Memory B cell (primary cell): ENCODE data around the gene ALDH3B2.

Experiments
- ATAC-seq: fragments of 150-1000 bp; cut with Tn5 transposase; 2 replicates; pipeline ENCODE4 v1.10.0; 2021; ENCODE audit warnings: low read depth, mild to moderate bottlenecking, moderate library complexity
- DNase-seq, 2 donors: peaks; one replicate each; pipeline ENCODE4 v3.0.0; 2022; ENCODE audit warnings: low spot score in 2 of 2
- H3K27ac Mint-ChIP-seq: one replicate; pipeline ENCODE4 v1.8.0; 2022; ENCODE audit warnings: mild to moderate bottlenecking, moderate library complexity, mixed read lengths
- H3K27me3 Mint-ChIP-seq: one replicate; pipeline ENCODE4 v1.8.0; 2022; ENCODE audit warnings: mixed read lengths
- H3K36me3 Mint-ChIP-seq: one replicate; pipeline ENCODE4 v1.8.0; 2022; ENCODE audit warnings: mild to moderate bottlenecking, mixed read lengths
- H3K4me1 Mint-ChIP-seq: one replicate; pipeline ENCODE4 v1.8.0; 2022; ENCODE audit warnings: mixed read lengths
- H3K4me3 Mint-ChIP-seq: one replicate; pipeline ENCODE4 v1.8.0; 2022; ENCODE audit warnings: mild to moderate bottlenecking, moderate library complexity, mixed read lengths
- H3K9me3 Mint-ChIP-seq: one replicate; pipeline ENCODE4 v1.8.0; 2022; ENCODE audit warnings: mixed read lengths

ALDH3B2 gene

GRCh38 chr11:67673358-67673757 is 1.1 kb downstream of the ALDH3B2 start:
- H3K4me1 Mint-ChIP-seq, result no peaks in the 10 kb centered on the region

GRCh38 chr11:67671211-67671520 is 3.3 kb downstream of the ALDH3B2 start:
- H3K9me3 Mint-ChIP-seq, result peaks cover under 1% of the 10 kb centered on the region
- H3K4me3 Mint-ChIP-seq, result no peak overlapping the region
- ATAC-seq (no peak), DNase-seq (no peak)
- H3K27me3 Mint-ChIP-seq, result peaks cover 15% of the 10 kb centered on the region
- H3K27ac Mint-ChIP-seq, result no peak overlapping the region
- H3K36me3 Mint-ChIP-seq, result no peaks in the 10 kb centered on the region
- peaks cover 4% of the 10 kb centered on the region for H3K4me1 Mint-ChIP-seq

More at GRCh38 chr11:67673358-67673757, 1.1 kb downstream of the ALDH3B2 start:
- ATAC-seq, result no peak
- Mint-ChIP-seq H3K27ac (no peak overlapping the region), H3K36me3 (no peaks in the 10 kb centered on the region), H3K4me3 (no peak overlapping the region), H3K9me3 (peaks cover 4% of the 10 kb centered on the region), H3K27me3 (peaks cover 18% of the 10 kb centered on the region)
- no peak for DNase-seq

GRCh38 chr11:67670316-67671210 is 3.9 kb downstream of the ALDH3B2 start:
- Mint-ChIP-seq H3K4me1 (peaks cover 4% of the 10 kb centered on the region), H3K27ac (no peak overlapping the region), H3K4me3 (no peak overlapping the region), H3K27me3 (peaks cover 13% of the 10 kb centered on the region), H3K36me3 (no peaks in the 10 kb centered on the region), H3K9me3 (no peaks in the 10 kb centered on the region)
- no peak for ATAC-seq
- no peak for DNase-seq

- Mint-ChIP-seq H3K9me3 (no peaks in the 10 kb centered on the region), H3K4me1 (peaks cover 4% of the 10 kb centered on the region), H3K36me3 (no peaks in the 10 kb centered on the region), H3K4me3 (no peak overlapping the region), H3K27ac (no peak overlapping the region), H3K27me3 (peaks cover 2% of the 10 kb centered on the region)
- DNase-seq (no peak), ATAC-seq (no peak)
These were observed 6.3 kb downstream of the ALDH3B2 start for GRCh38 chr11:67668192-67668551.

- DNase-seq, result peak in 1 of 2 donors; percentile 54
- H3K27ac Mint-ChIP-seq, result no peak overlapping the region
- H3K27me3 Mint-ChIP-seq, result peaks cover 2% of the 10 kb centered on the region
- peaks cover 4% of the 10 kb centered on the region for H3K4me1 Mint-ChIP-seq
- ATAC-seq, result peak; percentile 94
- no peaks in the 10 kb centered on the region for H3K36me3 Mint-ChIP-seq
- H3K4me3 Mint-ChIP-seq, result no peak overlapping the region
- H3K9me3 Mint-ChIP-seq, result no peaks in the 10 kb centered on the region
These were observed 6.8 kb downstream of the ALDH3B2 start for GRCh38 chr11:67667490-67668191.

- Mint-ChIP-seq H3K36me3 (no peaks in the 10 kb centered on the region), H3K4me1 (peaks cover 4% of the 10 kb centered on the region), H3K4me3 (no peak overlapping the region), H3K27ac (no peak overlapping the region), H3K9me3 (no peaks in the 10 kb centered on the region), H3K27me3 (peaks cover 2% of the 10 kb centered on the region)
- no peak for DNase-seq
- ATAC-seq, result no peak
These were observed 7.5 kb downstream of the ALDH3B2 start for GRCh38 chr11:67666676-67667489.

GRCh38 chr11:67666303-67666645 is 8.1 kb downstream of the ALDH3B2 start:
- peaks cover 2% of the 10 kb centered on the region for H3K27me3 Mint-ChIP-seq
- H3K27ac Mint-ChIP-seq, result no peak overlapping the region
- ATAC-seq (no peak), DNase-seq (no peak)
- peaks cover 4% of the 10 kb centered on the region for H3K4me1 Mint-ChIP-seq
- no peak overlapping the region for H3K4me3 Mint-ChIP-seq
- no peaks in the 10 kb centered on the region for H3K9me3 Mint-ChIP-seq
- H3K36me3 Mint-ChIP-seq, result no peaks in the 10 kb centered on the region

GRCh38 chr11:67665541-67666302 is 8.7 kb downstream of the ALDH3B2 start:
- no peaks in the 10 kb centered on the region for H3K36me3 Mint-ChIP-seq

GRCh38 chr11:67664696-67665540 is 9.5 kb downstream of the ALDH3B2 start:
- Mint-ChIP-seq H3K4me3 (no peak overlapping the region), H3K9me3 (no peaks in the 10 kb centered on the region), H3K36me3 (no peaks in the 10 kb centered on the region), H3K27ac (no peak overlapping the region), H3K27me3 (no peaks in the 10 kb centered on the region), H3K4me1 (peaks cover 4% of the 10 kb centered on the region)
- no peak for ATAC-seq
- no peak for DNase-seq

More at GRCh38 chr11:67665541-67666302, 8.7 kb downstream of the ALDH3B2 start:
- Mint-ChIP-seq H3K4me3 (no peak overlapping the region), H3K27ac (no peak overlapping the region), H3K9me3 (no peaks in the 10 kb centered on the region), H3K4me1 (peaks cover 4% of the 10 kb centered on the region), H3K27me3 (peaks cover 2% of the 10 kb centered on the region)
- DNase-seq (no peak), ATAC-seq (no peak)

GRCh38 chr11:67664213-67664585 is 10.2 kb downstream of the ALDH3B2 start:
- Mint-ChIP-seq H3K9me3 (no peaks in the 10 kb centered on the region), H3K27me3 (no peaks in the 10 kb centered on the region), H3K27ac (no peak overlapping the region), H3K36me3 (no peaks in the 10 kb centered on the region), H3K4me1 (peaks cover 8% of the 10 kb centered on the region), H3K4me3 (no peak overlapping the region)
- DNase-seq (no peak), ATAC-seq (no peak)

- DNase-seq (no peak), ATAC-seq (no peak)
- H3K4me1 Mint-ChIP-seq, result peaks cover 13% of the 10 kb centered on the region
- no peaks in the 10 kb centered on the region for H3K9me3 Mint-ChIP-seq
- no peaks in the 10 kb centered on the region for H3K27me3 Mint-ChIP-seq
- no peak overlapping the region for H3K27ac Mint-ChIP-seq
- no peaks in the 10 kb centered on the region for H3K36me3 Mint-ChIP-seq
- no peak overlapping the region for H3K4me3 Mint-ChIP-seq
These were observed 10.8 kb downstream of the ALDH3B2 start for GRCh38 chr11:67663532-67664212.

GRCh38 chr11:67662835-67663531 is 11.4 kb downstream of the ALDH3B2 start:
- H3K36me3 Mint-ChIP-seq, result no peaks in the 10 kb centered on the region
- H3K27me3 Mint-ChIP-seq, result no peaks in the 10 kb centered on the region
- no peak for ATAC-seq
- H3K27ac Mint-ChIP-seq, result no peak overlapping the region
- no peaks in the 10 kb centered on the region for H3K9me3 Mint-ChIP-seq
- no peak overlapping the region for H3K4me3 Mint-ChIP-seq
- DNase-seq, result no peak
- peaks cover 13% of the 10 kb centered on the region for H3K4me1 Mint-ChIP-seq
